Endothelial cell of umbilical vein (primary cell): Measurements from ENCODE around the gene LCN12.

Experiments used
- POLR2A ChIP-seq: IDR thresholded peaks from 2 replicates; pipeline ENCODE4 v1.6.1; 2012; ENCODE audit warnings: low read depth, mild to moderate bottlenecking, control low read depth, low read length
- TF ChIP-seq, protein P1 (sequence below): IDR thresholded peaks from 2 replicates; pipeline ENCODE4 v1.6.1; 2011; ENCODE audit not compliant: insufficient read depth, insufficient read length
- TF ChIP-seq, protein P2 (sequence below), 2 donors: IDR thresholded peaks; 1 replicate in 1 of 2; 2 replicates in 1 of 2; pipeline ENCODE4 v1.5.1; 2011; ENCODE audit warnings: low read length in 2 of 2, mild to moderate bottlenecking in 2 of 2, moderate library complexity in 2 of 2, control low read depth in 1 of 2, inconsistent platforms in 1 of 2, low read depth in 1 of 2; ENCODE audit not compliant: insufficient read depth in 1 of 2; ENCODE audit errors: extremely low read depth in 1 of 2

DNA sequence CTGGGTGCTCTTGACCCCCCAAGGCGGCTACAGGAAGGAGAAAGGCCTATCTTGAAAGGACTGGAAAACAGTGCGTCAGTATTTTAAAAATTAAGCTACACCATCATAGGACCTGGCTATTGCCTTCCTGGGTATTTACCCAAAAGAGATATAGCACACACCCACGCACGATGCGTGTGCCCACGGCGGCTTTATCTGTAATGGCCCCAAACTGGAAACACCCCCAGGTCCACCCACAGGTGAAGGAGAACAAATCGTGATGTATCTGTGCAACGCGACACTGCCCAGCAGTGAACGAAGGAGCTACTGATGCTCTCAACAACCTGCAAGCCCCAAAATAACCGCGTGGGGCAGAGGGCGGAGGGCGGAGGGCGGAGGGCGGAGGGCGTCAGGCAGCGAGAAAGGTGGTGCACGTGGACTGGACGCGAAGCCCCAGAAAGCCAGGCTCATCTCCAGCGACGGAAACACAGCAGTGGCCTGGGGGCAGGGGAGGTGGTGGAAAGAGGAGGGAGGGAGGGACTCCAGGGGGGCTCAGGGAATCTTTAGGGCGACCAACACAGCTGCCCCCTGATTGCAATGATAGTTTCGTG, 12.9 kb downstream of the LCN12 start:
- no peak for TF ChIP-seq POLR2A
- TF ChIP-seq, protein P1, sequence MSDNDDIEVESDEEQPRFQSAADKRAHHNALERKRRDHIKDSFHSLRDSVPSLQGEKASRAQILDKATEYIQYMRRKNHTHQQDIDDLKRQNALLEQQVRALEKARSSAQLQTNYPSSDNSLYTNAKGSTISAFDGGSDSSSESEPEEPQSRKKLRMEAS = no peak
- TF ChIP-seq, protein P2, sequence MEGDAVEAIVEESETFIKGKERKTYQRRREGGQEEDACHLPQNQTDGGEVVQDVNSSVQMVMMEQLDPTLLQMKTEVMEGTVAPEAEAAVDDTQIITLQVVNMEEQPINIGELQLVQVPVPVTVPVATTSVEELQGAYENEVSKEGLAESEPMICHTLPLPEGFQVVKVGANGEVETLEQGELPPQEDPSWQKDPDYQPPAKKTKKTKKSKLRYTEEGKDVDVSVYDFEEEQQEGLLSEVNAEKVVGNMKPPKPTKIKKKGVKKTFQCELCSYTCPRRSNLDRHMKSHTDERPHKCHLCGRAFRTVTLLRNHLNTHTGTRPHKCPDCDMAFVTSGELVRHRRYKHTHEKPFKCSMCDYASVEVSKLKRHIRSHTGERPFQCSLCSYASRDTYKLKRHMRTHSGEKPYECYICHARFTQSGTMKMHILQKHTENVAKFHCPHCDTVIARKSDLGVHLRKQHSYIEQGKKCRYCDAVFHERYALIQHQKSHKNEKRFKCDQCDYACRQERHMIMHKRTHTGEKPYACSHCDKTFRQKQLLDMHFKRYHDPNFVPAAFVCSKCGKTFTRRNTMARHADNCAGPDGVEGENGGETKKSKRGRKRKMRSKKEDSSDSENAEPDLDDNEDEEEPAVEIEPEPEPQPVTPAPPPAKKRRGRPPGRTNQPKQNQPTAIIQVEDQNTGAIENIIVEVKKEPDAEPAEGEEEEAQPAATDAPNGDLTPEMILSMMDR (IDR thresholded peaks at IDR 0.05; ENCODE audit: extremely low read depth in 1 of 2, insufficient read depth in 1 of 2, low read depth in 1 of 2, low read length in 2 of 2) = no peak
